HG03571 (cell line): ENCODE data around the gene SLC25A6.
"Not testable (repeated sequence)": the region's sequence is repeated elsewhere in the genome, so short reads cannot be mapped to it uniquely, and the experiment has no call there.

Experiments
- ATAC-seq: cut with Tn5 transposase; IDR thresholded peaks from one replicate; pipeline ENCODE4 v1.9.1; 2021; ENCODE audit not compliant: unreplicated experiment

SLC25A6 gene

GRCh38 chrX:1355131-1356046 lies 36.5 kb downstream of the SLC25A6 start:
- ATAC-seq: no peak

GRCh38 chrX:1354036-1355019 lies 37.6 kb downstream of the SLC25A6 start:
- no peak for ATAC-seq

DNA sequence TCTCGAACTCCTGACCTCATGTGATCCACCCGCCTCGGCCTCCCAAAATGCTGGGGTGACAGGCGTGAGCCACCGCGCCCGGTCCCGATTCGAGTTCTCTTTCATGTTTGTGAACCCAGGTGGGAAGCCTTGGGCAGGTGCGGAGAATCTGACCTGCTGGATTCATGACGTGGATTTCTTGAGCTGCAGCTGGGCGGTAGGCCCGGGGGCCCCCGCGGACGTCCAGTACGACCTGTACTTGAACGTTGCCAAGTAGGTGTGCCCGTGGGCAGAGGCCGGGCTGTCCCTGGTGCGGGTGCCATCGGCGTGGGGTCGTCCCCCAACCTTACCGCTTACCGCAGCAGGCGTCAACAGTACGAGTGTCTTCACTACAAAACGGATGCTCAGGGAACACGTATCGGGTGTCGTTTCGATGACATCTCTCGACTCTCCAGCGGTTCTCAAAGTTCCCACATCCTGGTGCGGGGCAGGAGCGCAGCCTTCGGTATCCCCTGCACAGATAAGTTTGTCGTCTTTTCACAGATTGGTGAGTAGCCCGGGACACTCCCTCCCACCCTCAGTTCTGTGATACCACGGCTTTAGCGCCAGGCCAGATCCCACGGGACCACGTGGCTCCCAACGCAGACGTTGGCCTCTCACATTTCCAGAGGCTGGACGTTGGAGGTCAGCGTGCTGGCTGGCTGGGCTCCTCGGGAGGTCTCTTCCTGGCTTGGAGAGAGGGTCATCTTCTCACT lies 39.8 kb downstream of the SLC25A6 start:
- no peak for ATAC-seq

DNA sequence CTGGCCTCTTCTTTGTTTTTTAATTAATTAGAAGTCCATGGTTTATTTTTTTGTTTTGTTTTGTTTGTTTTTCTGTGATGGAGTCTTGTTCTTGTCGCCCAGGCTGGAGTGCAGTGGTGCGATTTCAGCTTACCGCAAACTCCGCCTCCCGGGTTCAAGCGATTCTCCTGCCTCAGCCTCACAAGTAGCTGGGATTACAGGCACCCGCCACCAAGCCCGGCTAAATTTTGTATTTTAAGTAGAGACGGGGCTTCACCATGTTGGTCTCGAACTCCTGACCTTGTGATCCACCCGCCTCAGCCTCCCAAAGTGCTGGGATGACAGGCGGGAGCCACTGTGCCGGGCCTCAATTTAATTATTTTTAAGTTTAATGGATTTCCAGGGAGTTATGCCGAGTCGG lies 42.3 kb downstream of the SLC25A6 start:
- not testable (repeated sequence) for ATAC-seq

GRCh38 chrX:1341545-1342184 lies 50.2 kb downstream of the SLC25A6 start:
- no peak for ATAC-seq

DNA sequence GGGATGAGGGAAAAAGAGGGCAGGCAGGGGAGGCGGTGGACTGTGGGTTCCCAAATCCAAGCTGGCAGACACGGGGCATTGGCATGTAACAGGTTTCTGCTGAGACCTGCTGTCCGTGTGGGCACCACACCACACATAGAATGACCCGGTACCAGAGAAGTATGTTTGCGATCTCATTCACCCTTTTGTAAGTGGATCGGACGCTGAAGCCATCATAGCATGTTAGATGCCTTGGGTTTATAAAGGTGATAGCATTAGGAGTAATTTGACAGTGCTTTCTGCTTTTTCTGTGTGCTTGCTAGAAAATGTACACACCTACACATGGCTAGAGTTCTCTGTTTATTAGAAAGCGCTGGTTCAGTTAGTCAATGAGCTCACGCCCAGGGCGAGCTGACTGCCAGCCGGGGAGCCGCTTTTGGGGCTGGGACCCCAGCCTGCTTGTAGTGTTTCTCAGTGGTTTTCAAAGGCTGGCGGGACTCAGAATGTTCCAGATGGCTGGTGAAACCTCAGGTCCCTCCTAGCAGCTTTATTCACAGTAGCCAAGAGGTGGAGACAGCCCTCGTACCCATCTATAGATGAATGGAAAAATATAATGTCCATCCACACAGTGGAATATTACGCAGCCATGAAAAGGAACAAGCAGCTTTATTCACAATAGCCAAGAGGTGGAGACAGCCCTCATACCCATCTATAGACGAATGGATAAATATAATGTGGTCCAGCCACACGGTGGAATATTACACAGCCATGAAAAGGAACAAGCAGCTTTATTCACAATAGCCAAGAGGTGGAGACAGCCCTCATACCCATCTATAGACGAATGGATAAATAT lies 54.7 kb downstream of the SLC25A6 start:
- peak; percentile 35 for ATAC-seq

DNA sequence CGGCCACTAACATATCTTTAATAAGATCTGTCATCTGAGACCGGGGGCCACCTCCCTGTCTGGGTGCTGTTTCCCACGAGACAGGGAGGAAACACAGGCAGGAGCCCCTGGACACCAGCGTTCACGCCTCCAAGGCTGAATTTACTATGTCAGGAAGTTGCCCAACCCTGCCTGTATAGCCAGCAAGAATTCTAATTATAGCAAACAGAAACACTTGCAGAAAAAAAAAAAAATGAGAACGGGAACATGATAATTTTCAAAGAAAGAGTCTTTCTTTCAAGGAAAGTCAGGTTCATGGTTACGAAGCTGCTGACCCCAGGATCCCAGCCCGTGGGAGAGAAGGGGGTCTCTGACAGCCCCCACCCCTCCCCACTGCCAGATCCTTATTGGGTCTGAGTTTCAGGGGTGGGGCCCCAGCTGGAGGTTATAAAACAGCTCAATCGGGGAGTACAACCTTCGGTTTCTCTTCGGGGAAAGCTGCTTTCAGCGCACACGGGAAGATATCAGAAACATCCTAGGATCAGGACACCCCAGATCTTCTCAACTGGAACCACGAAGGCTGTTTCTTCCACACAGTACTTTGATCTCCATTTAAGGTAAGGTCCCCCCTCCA lies 55.5 kb downstream of the SLC25A6 start, which contains the start of gene IL3RA:
Gene IL3RA (plus strand): TSS at position 455 of the 613 bp plus-strand sequence. CDS start 4,981 bp downstream, outside the sequence.
- peak; percentile 44 for ATAC-seq
